Measurements from ENCODE around the gene TACC2.

Gene TACC2

DNA sequence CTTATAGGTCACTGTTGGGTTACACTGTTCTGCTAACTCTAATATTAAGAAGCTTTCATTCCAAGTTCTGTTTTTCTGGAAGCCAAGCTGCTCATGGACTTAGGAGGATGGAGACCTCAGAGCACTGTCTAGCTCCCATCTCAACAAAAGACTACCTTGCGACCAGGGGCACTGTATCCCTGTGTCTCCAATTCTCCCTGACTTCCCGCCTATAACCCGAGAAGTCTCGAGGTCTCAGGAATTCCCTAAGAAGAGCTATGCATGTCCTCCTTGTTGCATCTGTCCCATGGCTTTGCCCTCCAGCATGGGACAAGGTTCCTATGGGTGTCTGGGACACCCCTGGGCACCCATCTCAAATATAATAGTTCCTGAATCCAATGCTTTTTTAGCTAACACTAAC, 313.4 kb downstream of the TACC2 start (continued):
- no peak for TF ChIP-seq ZNF8 (CRISPR knock-in tag; IDR thresholded peaks at IDR 0.05)

DNA sequence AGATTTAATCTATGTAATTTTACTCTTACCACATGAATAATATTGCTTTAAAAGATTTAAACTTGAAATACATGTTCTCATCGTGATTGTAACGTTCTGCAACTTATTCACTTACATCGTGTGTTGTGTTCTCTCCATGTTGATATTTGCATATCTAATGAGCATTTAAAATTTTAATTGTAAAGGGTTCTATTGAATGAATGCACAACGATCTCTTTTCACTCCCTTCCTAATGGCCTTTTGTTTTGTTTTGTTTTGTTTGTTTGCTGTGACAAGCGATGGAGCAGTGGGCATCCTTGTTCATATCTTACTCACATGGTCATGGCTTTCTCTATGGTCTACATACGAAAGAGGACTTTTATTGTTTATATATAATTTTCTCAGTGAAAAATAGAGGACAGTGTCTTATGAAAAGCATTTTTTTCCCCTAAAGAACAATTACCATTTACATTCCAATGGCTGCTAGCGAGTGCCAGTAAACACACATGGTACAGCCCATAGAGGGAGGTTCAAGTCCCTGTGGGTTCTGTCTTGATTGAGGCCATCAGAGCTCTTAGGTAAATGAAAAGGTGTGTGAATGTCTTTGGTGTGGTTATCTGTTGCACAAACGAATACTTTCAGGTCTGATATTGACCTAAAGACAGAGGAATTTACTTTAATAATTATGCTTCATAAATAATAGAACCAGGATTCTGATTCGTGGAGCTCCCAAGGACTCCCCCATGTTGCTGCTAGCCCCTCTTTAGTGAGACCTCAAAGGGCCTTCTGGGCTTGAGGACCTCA, 314.5 kb downstream of the TACC2 start:
- TF ChIP-seq ESRRG (CRISPR knock-in tag; IDR thresholded peaks at IDR 0.05) (no peak), ZC3H10 (CRISPR knock-in tag; IDR thresholded peaks at IDR 0.05) (no peak), ZNF70 (CRISPR knock-in tag; IDR thresholded peaks at IDR 0.05) (no peak), BACH2 (CRISPR knock-in tag; IDR thresholded peaks at IDR 0.05; ENCODE audit: borderline replicate concordance) (no peak), SNAI2 (CRISPR knock-in tag; IDR thresholded peaks at IDR 0.05) (no peak), ARNTL (CRISPR knock-in tag; IDR thresholded peaks at IDR 0.05; ENCODE audit: borderline replicate concordance, low read depth) (no peak), ZFP30 (CRISPR knock-in tag; IDR thresholded peaks at IDR 0.05) (no peak), ZNF565 (CRISPR knock-in tag; conservative IDR thresholded peaks at IDR 0.05; ENCODE audit: low read depth) (no peak), ZFP3 (CRISPR knock-in tag; IDR thresholded peaks at IDR 0.05) (no peak), GLIS3 (CRISPR knock-in tag; IDR thresholded peaks at IDR 0.05) (no peak), OSR1 (CRISPR knock-in tag; IDR thresholded peaks at IDR 0.05) (no peak)
- TF ChIP-seq, protein P1, sequence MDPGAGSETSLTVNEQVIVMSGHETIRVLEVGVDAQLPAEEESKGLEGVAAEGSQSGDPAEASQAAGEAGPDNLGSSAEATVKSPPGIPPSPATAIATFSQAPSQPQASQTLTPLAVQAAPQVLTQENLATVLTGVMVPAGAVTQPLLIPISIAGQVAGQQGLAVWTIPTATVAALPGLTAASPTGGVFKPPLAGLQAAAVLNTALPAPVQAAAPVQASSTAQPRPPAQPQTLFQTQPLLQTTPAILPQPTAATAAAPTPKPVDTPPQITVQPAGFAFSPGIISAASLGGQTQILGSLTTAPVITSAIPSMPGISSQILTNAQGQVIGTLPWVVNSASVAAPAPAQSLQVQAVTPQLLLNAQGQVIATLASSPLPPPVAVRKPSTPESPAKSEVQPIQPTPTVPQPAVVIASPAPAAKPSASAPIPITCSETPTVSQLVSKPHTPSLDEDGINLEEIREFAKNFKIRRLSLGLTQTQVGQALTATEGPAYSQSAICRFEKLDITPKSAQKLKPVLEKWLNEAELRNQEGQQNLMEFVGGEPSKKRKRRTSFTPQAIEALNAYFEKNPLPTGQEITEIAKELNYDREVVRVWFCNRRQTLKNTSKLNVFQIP (CRISPR knock-in tag; IDR thresholded peaks at IDR 0.05; ENCODE audit: borderline replicate concordance, low read depth): no peak
- no peak for ATAC-seq

Data from SK-N-SH treated with all-trans-retinoic acid at 6 μM for 48 hours (cell line).